ENCODE data around the gene CCR5.
"Not testable (repeated sequence)": the region's sequence is repeated elsewhere in the genome, so short reads cannot be mapped to it uniquely, and the experiment has no call there.

Gene CCR5

GRCh38 chr3:46370839-46371518 is at the start of gene CCR5:
Gene CCR5 (plus strand): TSS chr3:46370946. CDS start chr3:46372903, 1,957 bp downstream.
- DNase-seq (ENCODE audit: low read depth in 3 of 3, low spot score in 1 of 3) = no peak

GRCh38 chr3:46321461-46322104 is 49.2 kb upstream of the CCR5 start:
- no peak for DNase-seq (ENCODE audit: low read depth in 3 of 3, low spot score in 1 of 3)

GRCh38 chr3:46324036-46324435 is 46.7 kb upstream of the CCR5 start:
- DNase-seq (ENCODE audit: low read depth in 3 of 3, low spot score in 1 of 3) = no peak

- no peak for DNase-seq (ENCODE audit: low read depth in 3 of 3, low spot score in 1 of 3)
Measured at GRCh38 chr3:46325645-46326300, 45.0 kb upstream of the CCR5 start.

GRCh38 chr3:46330676-46331075 is 40.1 kb upstream of the CCR5 start:
- DNase-seq (ENCODE audit: low read depth in 3 of 3, low spot score in 1 of 3) = not testable (repeated sequence)

GRCh38 chr3:46334741-46335478 is 35.8 kb upstream of the CCR5 start:
- DNase-seq (ENCODE audit: low read depth in 3 of 3, low spot score in 1 of 3) = no peak

- no peak for DNase-seq (ENCODE audit: low read depth in 3 of 3, low spot score in 1 of 3)
Measured at GRCh38 chr3:46335541-46335940, 35.2 kb upstream of the CCR5 start.

- DNase-seq (ENCODE audit: low read depth in 3 of 3, low spot score in 1 of 3) = no peak
Measured at GRCh38 chr3:46337911-46338310, 32.8 kb upstream of the CCR5 start.

GRCh38 chr3:46338840-46339239 is 31.9 kb upstream of the CCR5 start:
- no peak for DNase-seq (ENCODE audit: low read depth in 3 of 3, low spot score in 1 of 3)

- no peak for DNase-seq (ENCODE audit: low read depth in 3 of 3, low spot score in 1 of 3)
Measured at GRCh38 chr3:46344476-46344875, 26.3 kb upstream of the CCR5 start.

- DNase-seq (ENCODE audit: low read depth in 3 of 3, low spot score in 1 of 3) = no peak
Measured at GRCh38 chr3:46348823-46349482, 21.8 kb upstream of the CCR5 start.

- no peak for DNase-seq (ENCODE audit: low read depth in 3 of 3, low spot score in 1 of 3)
Measured at GRCh38 chr3:46349484-46350261, 21.1 kb upstream of the CCR5 start.

- DNase-seq (ENCODE audit: low read depth in 3 of 3, low spot score in 1 of 3) = no peak
Measured at GRCh38 chr3:46350262-46350565, 20.5 kb upstream of the CCR5 start.

GRCh38 chr3:46351646-46352045 is 19.1 kb upstream of the CCR5 start:
- DNase-seq (ENCODE audit: low read depth in 3 of 3, low spot score in 1 of 3) = no peak

GRCh38 chr3:46353090-46353489 is 17.7 kb upstream of the CCR5 start:
- no peak for DNase-seq (ENCODE audit: low read depth in 3 of 3, low spot score in 1 of 3)

GRCh38 chr3:46353647-46354410 is 16.9 kb upstream of the CCR5 start, which contains the start of gene CCR2:
Gene CCR2 (plus strand): TSS chr3:46354111. CDS start chr3:46357528, 3,417 bp downstream.
- no peak for DNase-seq (ENCODE audit: low read depth in 3 of 3, low spot score in 1 of 3)

- no peak for DNase-seq (ENCODE audit: low read depth in 3 of 3, low spot score in 1 of 3)
Measured at GRCh38 chr3:46354478-46354877, 16.3 kb upstream of the CCR5 start.

GRCh38 chr3:46354984-46355383 is 15.8 kb upstream of the CCR5 start:
- no peak for DNase-seq (ENCODE audit: low read depth in 3 of 3, low spot score in 1 of 3)

- DNase-seq (ENCODE audit: low read depth in 3 of 3, low spot score in 1 of 3) = no peak
Measured at GRCh38 chr3:46356276-46356675, 14.5 kb upstream of the CCR5 start.

GRCh38 chr3:46356909-46357308 is 13.8 kb upstream of the CCR5 start:
- no peak for DNase-seq (ENCODE audit: low read depth in 3 of 3, low spot score in 1 of 3)

Data from stimulated activated CD4-positive, alpha-beta T cell treated with anti-CD3 and anti-CD28 coated beads, TNF-alpha, amount 100 ng/mL, for 1 hour (primary cell).